Right lobe of liver (tissue), 6 donors: ENCODE measurements around the gene OAF. TPM values are rescaled to one million over a fixed set of nuclear protein-coding genes. Genes with fewer than 3 reads are reported as not detected.

ENCODE experiments used
- ATAC-seq, 4 donors: fragments of 200-7000 bp; cut with Tn5 transposase; one replicate each; pipeline ENCODE4 v1.9.1; 2020; ENCODE audit warnings: mild to moderate bottlenecking in 4 of 4, moderate library complexity in 4 of 4
- DNase-seq, 3 donors: peaks; one replicate each; pipeline ENCODE4 v3.0.0-alpha.2; 2020
- H3K27ac ChIP-seq, 3 donors: fragments of 200-600 bp; one replicate each; pipeline ENCODE4 v1.8.0; 2022
- H3K27me3 ChIP-seq, 2 donors: fragments of 200-600 bp; one replicate each; pipeline ENCODE4 v1.8.0; 2022
- H3K36me3 ChIP-seq, 4 donors: fragments of 200-600 bp; sonication (generic) in 1 of 4; one replicate each; pipeline versions ENCODE4 v1.5.1 to v1.8.0; 2017 to 2022; ENCODE audit warnings: control low read depth in 1 of 4
- H3K4me1 ChIP-seq, 4 donors: fragments of 200-600 bp; sonication (generic) in 1 of 4; one replicate each; pipeline versions ENCODE4 v1.5.1 to v1.8.0; 2017 to 2022; ENCODE audit warnings: control low read depth in 1 of 4
- H3K4me3 ChIP-seq, 3 donors: fragments of 200-600 bp; one replicate each; pipeline ENCODE4 v1.8.0; 2022
- H3K9me3 ChIP-seq, 4 donors: fragments of 200-600 bp; sonication (generic) in 1 of 4; one replicate each; pipeline versions ENCODE4 v1.5.1 to v1.8.0; 2017 to 2022; ENCODE audit warnings: control low read depth in 1 of 4
- CTCF ChIP-seq, 4 donors: fragments of 200-600 bp in 3 of 4; fragments of 450-650 bp in 1 of 4; IDR thresholded peaks; one replicate each; pipeline versions ENCODE4 v1.5.1 to v1.8.0; 2016 to 2022; ENCODE audit warnings: antibody characterized with exemption in 4 of 4, mild to moderate bottlenecking in 2 of 4
- POLR2A ChIP-seq: fragments of 450-650 bp; IDR thresholded peaks from one replicate; pipeline ENCODE4 v1.6.1; 2017; ENCODE audit warnings: antibody characterized with exemption, mild to moderate bottlenecking
- WGBS: methylation state at CpG from one replicate; pipeline ENCODE4 v1.1.6; 2018; ENCODE audit warnings: low coverage, low lambda C conversion rate; ENCODE audit not compliant: insufficient coverage; ENCODE audit errors: missing lambda C conversion rate; 5-methylcytosine and 5-hydroxymethylcytosine counted together
- intact Hi-C, 2 donors: fragments of 100-400 bp; cut with DNase I; formaldehyde crosslinking; loops; one replicate each; pipeline versions ENCODE4 v1.11.2 to v1.14.1; 2022
- total RNA-seq, 6 experiments: library from RNA; depleted of rRNA in 2 of 6; stranded (reverse); fragments of >200 nt in 2 of 6; fragmentation: NEBNext Ultra II Directional in 3 of 6; extraction: Animal tissue kit (Norgen Biotek cat#: 25700) in 3 of 6; gene quantifications; one replicate each; pipeline versions ENCODE4 v1.1.0 to v1.2.4, GENCODE V29; 2016 to 2023
- donor health status: DM: no; HTN: yes; CAD: no.
- donor health status: DM: no; HTN: no; CAD: no.
- donor health status: DM: no; HTN: no; CAD: no.
- donor health status: DM: no; HTN: yes; CAD: no.
- donor health status: DM: no; HTN: yes; CAD: no.

The OAF gene
- total RNA-seq, 6 experiments from 2014 or later = 199 to 271 (median 220) TPM

GRCh38 chr11:120197251-120197891 lies 13.5 kb upstream of the OAF start:
- H3K4me1 ChIP-seq = peaks cover 0 to 39% (median 15%) of the 10 kb centered on the region in 4 donors
- intact Hi-C loops = no loop called here
- ATAC-seq = no peak

GRCh38 chr11:120197977-120198376 lies 12.9 kb upstream of the OAF start:
- ATAC-seq = no peak
- no peaks in the 10 kb centered on the region for H3K9me3 ChIP-seq
- H3K36me3 ChIP-seq = no peaks in the 10 kb centered on the region
- no peaks in the 10 kb centered on the region for H3K27me3 ChIP-seq
- intact Hi-C loops = no loop called here
- peaks cover 0 to 34% (median 12%) of the 10 kb centered on the region in 4 donors for H3K4me1 ChIP-seq
- WGBS = 60% methylated on average over 8 of the region's 9 CpGs
- peak in 1 of 3 donors; percentile 50 for DNase-seq
- H3K27ac ChIP-seq = peak overlapping the region in 1 of 3 donors; percentile 5
- H3K4me3 ChIP-seq = no peak overlapping the region
- no peak for TF ChIP-seq POLR2A
- TF ChIP-seq CTCF (IDR thresholded peaks at IDR 0.05) = no peak

More at GRCh38 chr11:120197251-120197891, 13.5 kb upstream of the OAF start:
- WGBS = 80% methylated on average over 5 of the region's 14 CpGs
- H3K36me3 ChIP-seq = no peaks in the 10 kb centered on the region
- no peak overlapping the region for H3K27ac ChIP-seq
- no peaks in the 10 kb centered on the region for H3K9me3 ChIP-seq
- H3K4me3 ChIP-seq = no peak overlapping the region
- TF ChIP-seq CTCF (IDR thresholded peaks at IDR 0.05) (no peak), POLR2A (no peak)
- H3K27me3 ChIP-seq = no peaks in the 10 kb centered on the region
- peak in 1 of 3 donors; percentile 40 for DNase-seq

GRCh38 chr11:120198403-120198786 lies 12.4 kb upstream of the OAF start:
- H3K4me1 ChIP-seq = peaks cover 0 to 33% (median 11%) of the 10 kb centered on the region in 4 donors
- H3K27ac ChIP-seq = peak overlapping the region in 1 of 3 donors; percentile 5
- H3K9me3 ChIP-seq = no peaks in the 10 kb centered on the region
- WGBS = 50% methylated on average over 3 of the region's 5 CpGs
- H3K27me3 ChIP-seq = no peaks in the 10 kb centered on the region
- no peak overlapping the region for H3K4me3 ChIP-seq
- no peak for TF ChIP-seq CTCF (IDR thresholded peaks at IDR 0.05)
- no peak for TF ChIP-seq POLR2A
- DNase-seq (no peak), ATAC-seq (peak in 1 of 4 donors; percentile 11)
- intact Hi-C loops = no loop called here
- no peaks in the 10 kb centered on the region for H3K36me3 ChIP-seq

GRCh38 chr11:120198787-120199469 lies 11.9 kb upstream of the OAF start:
- Histone ChIP-seq H3K36me3 (no peaks in the 10 kb centered on the region), H3K9me3 (no peaks in the 10 kb centered on the region), H3K4me1 (peaks cover 0 to 28% (median 9%) of the 10 kb centered on the region in 4 donors), H3K27ac (peak overlapping the region in 1 of 3 donors; percentile 5), H3K4me3 (no peak overlapping the region), H3K27me3 (no peaks in the 10 kb centered on the region)
- intact Hi-C loops = no loop called here
- TF ChIP-seq CTCF (IDR thresholded peaks at IDR 0.05) (no peak), POLR2A (no peak)
- 63% methylated on average over 4 of the region's 9 CpGs for WGBS
- no peak for DNase-seq
- peak; percentile 43 to 65 (median 62) for ATAC-seq
